Measurements from ENCODE around the gene EIF4G1. TPM values are rescaled to one million over a fixed set of nuclear protein-coding genes. Genes with fewer than 3 reads are reported as not detected.

The EIF4G1 gene
- total RNA-seq, 1 experiment from 2014 or later, result 532 TPM

- Histone ChIP-seq H2BK12ac (ENCODE audit: insufficient read length, low read depth, low read length) (no peak overlapping the region), H4K91ac (ENCODE audit: insufficient read length, low read depth, low read length) (no peak overlapping the region), H4K5ac (ENCODE audit: insufficient read length, low read depth, low read length) (no peak overlapping the region), H4K8ac (replicated peaks; ENCODE audit: insufficient read length, low read depth, low read length) (no peak overlapping the region), H3K23me2 (ENCODE audit: insufficient read length, low read depth, low read length, poor library complexity, severe bottlenecking) (peaks cover 5% of the 10 kb centered on the region), H2BK15ac (ENCODE audit: low read depth, low read length) (no peak overlapping the region), H3K4me2 (ENCODE audit: insufficient read depth, insufficient read length, low read length) (no peak overlapping the region), H3K14ac (ENCODE audit: insufficient read depth, low read length) (no peak overlapping the region), H3K79me2 (ENCODE audit: insufficient read depth, low read length) (no peaks in the 10 kb centered on the region; the same call in 1 of the 2 replicates), H3K9ac (ENCODE audit: extremely low read depth, insufficient read length, low read length) (no peak overlapping the region), H2BK5ac (ENCODE audit: insufficient read length, low read length) (no peak overlapping the region), H2AK5ac (ENCODE audit: insufficient read length, low read length) (no peak overlapping the region), H2BK20ac (ENCODE audit: low read depth, low read length, poor library complexity, severe bottlenecking) (no peak overlapping the region), H4K20me1 (ENCODE audit: control insufficient read depth, insufficient read depth, insufficient read length) (no peaks in the 10 kb centered on the region), H3K79me1 (ENCODE audit: insufficient read depth, low read depth, low read length, poor library complexity, severe bottlenecking) (no peaks in the 10 kb centered on the region), H3T11ph (ENCODE audit: low read length) (no peak overlapping the region), H3K23ac (ENCODE audit: insufficient read length, low read depth, low read length) (no peak overlapping the region), H3K18ac (ENCODE audit: insufficient read length, low read depth, low read length) (no peak overlapping the region), H3K56ac (ENCODE audit: insufficient read length, low read depth, low read length) (no peak overlapping the region), H2BK120ac (ENCODE audit: low read depth, low read length, poor library complexity, severe bottlenecking) (no peak overlapping the region), H3K4me1 (ENCODE audit: insufficient read depth, low read length) (peaks cover 2% of the 10 kb centered on the region; the same call in 1 of the 2 replicates), H3K9me3 (ENCODE audit: control insufficient read depth, low read depth, low read length) (no peaks in the 10 kb centered on the region), H2AFZ (ENCODE audit: low read length) (no peak overlapping the region), H3K27ac (ENCODE audit: insufficient read length, low read depth, low read length) (no peak overlapping the region), H3K4ac (ENCODE audit: low read depth, low read length) (no peak overlapping the region), H3K27me3 (ENCODE audit: insufficient read depth, low read length) (no peaks in the 10 kb centered on the region)
- Mint-ChIP-seq H3K36me3 (ENCODE audit: insufficient read depth in 1 of 3, low read depth in 3 of 3) (peaks cover 22 to 61% (median 54%) of the 10 kb centered on the region in 3 experiments; a peak in 6 of 7 replicates), H3K4me3 (no peak overlapping the region; a peak in 1 of 5 replicates), H3K9me3 (no peaks in the 10 kb centered on the region; a peak in 1 of 5 replicates), H3K27me3 (ENCODE audit: low read depth) (peaks cover 4% of the 10 kb centered on the region), H3K4me1 (peaks cover 20 to 30% of the 10 kb centered on the region in 2 experiments), H3K27ac (peak overlapping the region in 1 of 3 experiments; percentile 42; a peak in 1 of 7 replicates)
- DNase-seq, result no peak
- WGBS (ENCODE audit: extremely low coverage, insufficient read length, low lambda C conversion rate), result no CpG with 5 or more reads among the region's 18 CpGs
- TF ChIP-seq CTCF (conservative IDR thresholded peaks at IDR 0.05), result no peak
Measured at GRCh38 chr3:184355261-184356040, 41.0 kb downstream of the EIF4G1 start.
